GM12878 (cell line): ENCODE data around the gene JDP2.

ENCODE experiments used
- BCL11A ChIP-seq: IDR thresholded peaks from 2 replicates; pipeline ENCODE4 v1.6.1; 2011; ENCODE audit warnings: low read depth, low read length
- POLR2AphosphoS5 ChIP-seq: IDR thresholded peaks from 2 replicates; pipeline ENCODE4 v1.6.1; 2011; ENCODE audit warnings: mild to moderate bottlenecking, low read length, inconsistent platforms

GRCh38 chr14:75464626-75465025, 36.8 kb downstream of the JDP2 start:
- TF ChIP-seq POLR2AphosphoS5 = no peak
- TF ChIP-seq BCL11A = no peak
